GM21515 (cell line): Measurements from ENCODE around the gene NFYA.

ENCODE experiments used
- ATAC-seq: cut with Tn5 transposase; IDR thresholded peaks from one replicate; pipeline ENCODE4 v1.9.1; 2021; ENCODE audit not compliant: unreplicated experiment

NFYA gene

DNA sequence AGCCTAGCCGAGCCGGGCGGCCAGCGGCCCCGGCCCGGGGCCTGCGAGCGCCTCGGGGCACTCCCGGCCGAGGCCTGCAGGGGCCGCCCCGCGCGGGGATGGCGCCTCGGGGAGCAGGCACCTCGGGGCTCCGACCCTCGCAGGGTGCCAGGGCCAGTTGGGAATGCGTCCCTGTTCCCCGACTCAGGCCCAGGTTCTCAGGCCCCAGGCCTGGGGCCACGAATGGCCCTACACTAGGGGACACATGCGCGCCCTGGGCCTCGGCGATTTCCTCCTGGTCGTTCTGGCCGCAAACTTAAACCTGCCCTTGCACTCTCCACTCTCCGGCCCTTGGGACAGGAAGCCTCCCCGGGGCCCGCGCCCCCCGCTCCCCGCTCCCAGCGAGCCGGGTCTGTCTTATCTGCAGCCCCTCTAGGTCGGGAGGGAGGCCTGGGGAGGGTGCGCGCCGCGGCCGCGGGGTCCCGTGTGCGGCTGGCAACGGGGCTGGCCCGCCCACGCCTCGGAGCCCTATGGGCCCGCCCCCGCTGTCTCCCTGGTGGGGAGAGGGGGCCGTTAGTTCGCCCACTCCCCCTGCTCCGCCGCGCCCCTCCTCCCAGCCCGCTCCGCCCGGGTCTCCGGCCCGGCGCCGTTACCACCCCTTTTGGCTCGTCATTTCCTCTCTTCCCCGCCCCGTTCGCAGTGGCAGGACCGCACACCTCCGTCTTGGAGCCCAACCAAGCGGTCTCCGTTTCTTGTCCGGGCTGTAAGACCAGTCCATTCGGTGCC is 611 bp downstream of the NFYA start:
- peak; percentile 32 for ATAC-seq

GRCh38 chr6:41073968-41074691 is 1.4 kb downstream of the NFYA start:
- no peak for ATAC-seq

GRCh38 chr6:41074692-41075436 is 2.1 kb downstream of the NFYA start:
- no peak for ATAC-seq

- ATAC-seq = no peak
These were observed 3.2 kb downstream of the NFYA start for GRCh38 chr6:41075651-41076626.

DNA sequence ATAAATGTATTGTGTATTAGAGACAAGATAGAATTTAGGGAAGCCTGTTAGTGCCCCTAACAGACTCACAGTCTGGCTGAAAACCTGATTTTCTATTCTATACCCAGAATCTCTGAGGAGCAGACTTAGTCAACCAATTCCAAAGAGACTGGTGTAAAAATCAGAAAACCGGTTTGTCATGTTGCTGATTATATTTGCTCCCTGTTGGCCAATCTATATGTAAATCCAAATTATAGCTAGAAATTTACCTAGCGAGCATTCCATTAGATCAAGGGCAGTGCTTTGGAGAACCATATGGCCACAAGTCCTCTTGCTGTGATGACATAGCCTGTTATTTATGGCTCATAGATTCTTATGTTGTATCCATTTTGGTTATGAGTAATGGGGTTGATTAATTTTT is 4.8 kb downstream of the NFYA start:
- ATAC-seq = no peak

GRCh38 chr6:41078101-41078500 is 5.3 kb downstream of the NFYA start:
- ATAC-seq = no peak

- no peak for ATAC-seq
These were observed 6.3 kb downstream of the NFYA start for GRCh38 chr6:41079080-41079479.

DNA sequence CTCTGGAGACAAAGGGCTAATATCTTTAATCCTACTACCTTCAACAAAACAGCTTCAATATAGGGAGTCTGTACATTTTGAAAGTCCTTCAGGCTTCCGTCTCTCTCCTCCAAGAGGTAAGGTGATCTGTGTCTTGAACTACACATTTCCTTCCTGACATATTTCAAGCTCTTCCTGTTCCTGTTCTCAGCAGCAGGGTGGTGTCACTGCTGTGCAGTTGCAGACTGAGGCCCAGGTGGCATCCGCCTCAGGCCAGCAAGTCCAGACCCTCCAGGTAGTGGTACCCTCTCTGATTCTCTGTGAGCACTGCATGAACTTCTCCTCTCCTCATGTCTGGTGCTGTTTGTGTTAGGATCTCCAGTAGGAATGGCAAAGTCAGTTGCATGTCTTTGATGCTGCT is 7.8 kb downstream of the NFYA start:
- ATAC-seq = no peak

GRCh38 chr6:41083072-41083471 is 10.3 kb downstream of the NFYA start:
- no peak for ATAC-seq

DNA sequence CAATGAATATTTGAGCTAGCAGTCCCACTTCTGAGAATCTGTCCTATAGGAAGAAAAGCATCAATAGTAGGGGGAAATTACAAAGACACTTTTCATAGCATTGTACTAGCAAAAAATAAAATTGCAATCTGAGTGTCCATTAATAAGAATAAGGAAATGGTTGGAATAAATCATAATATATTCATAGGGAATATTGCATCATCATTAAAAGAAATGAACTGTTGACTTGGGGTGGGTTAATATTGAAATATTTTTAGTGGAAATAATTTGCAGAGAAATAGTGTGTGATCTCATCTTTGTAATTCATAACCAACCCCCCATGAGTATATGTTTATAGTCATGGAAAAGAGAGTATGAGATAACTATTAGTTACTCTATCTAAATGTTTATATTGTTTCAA is 12.4 kb downstream of the NFYA start:
- no peak for ATAC-seq

- ATAC-seq = no peak
These were observed 15.7 kb downstream of the NFYA start for GRCh38 chr6:41088451-41088850.

DNA sequence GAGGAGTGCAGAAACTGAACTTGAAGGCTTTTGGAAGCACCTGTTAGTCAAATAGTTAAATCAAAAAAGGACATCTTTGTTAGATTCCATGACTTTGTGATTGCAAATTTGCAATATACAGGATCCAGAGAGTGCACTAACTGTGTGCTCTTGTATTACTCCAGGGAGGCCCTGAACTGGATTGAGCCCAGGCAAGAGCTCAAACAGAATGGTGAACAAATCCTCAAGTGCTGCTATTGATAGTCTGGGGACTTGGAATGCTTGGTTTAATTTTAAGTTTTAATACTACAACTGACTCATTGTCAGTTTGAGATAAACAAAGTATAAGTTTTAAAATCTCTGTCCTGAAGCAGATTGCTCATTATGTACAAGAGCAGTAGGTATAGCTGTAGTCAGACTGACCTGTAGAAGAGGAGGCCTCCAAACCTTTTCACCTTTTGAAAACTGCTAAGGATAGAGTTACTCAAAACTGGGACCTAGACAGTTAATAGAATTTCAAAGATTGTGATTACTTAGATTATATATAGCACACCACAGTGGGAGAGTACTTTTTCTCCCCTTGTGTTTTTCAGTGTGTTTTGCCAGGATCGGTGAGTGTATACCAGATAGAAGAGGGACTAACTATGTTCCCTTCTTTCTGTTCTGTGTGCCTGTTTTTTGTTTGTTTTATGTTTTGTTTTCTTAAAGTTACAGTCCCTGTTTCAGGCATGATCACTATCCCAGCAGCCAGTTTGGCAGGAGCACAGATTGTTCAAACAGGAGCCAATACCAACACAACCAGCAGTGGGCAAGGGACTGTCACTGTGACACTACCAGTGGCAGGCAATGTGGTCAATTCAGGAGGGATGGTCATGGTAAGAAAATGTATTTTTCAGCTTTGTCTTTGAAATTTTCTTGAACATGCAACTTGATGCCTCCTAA is 18.3 kb downstream of the NFYA start:
- no peak for ATAC-seq

GRCh38 chr6:41092421-41093140 is 19.8 kb downstream of the NFYA start:
- ATAC-seq = no peak

GRCh38 chr6:41093729-41094128 is 21.0 kb downstream of the NFYA start:
- ATAC-seq = no peak

- no peak for ATAC-seq
These were observed 24.8 kb downstream of the NFYA start for GRCh38 chr6:41097467-41098090.

- ATAC-seq = no peak
These were observed 25.6 kb downstream of the NFYA start for GRCh38 chr6:41098366-41098765.

GRCh38 chr6:41100871-41101287 is 28.1 kb downstream of the NFYA start:
- no peak for ATAC-seq

- no peak for ATAC-seq
These were observed 31.1 kb downstream of the NFYA start for GRCh38 chr6:41103847-41104246.

DNA sequence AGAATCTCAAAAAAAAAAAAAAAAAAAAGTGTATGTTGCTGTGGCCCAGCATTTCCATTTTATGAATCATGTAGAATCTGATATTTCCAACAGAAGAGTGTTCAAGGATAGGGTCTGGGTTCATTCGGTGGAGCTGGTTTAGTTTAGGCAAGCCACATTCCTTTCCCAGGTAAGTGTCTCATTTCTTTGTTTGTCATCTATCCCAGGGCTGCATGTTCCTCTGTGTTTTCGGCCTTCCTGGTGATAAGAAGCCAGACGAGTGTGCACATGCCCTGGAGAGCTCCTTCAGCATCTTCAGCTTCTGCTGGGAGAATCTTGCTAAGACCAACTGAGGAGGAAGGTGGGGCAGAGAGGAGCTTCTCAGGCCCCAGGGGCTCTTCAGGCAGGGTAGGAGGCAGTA is 38.2 kb downstream of the NFYA start:
- ATAC-seq = no peak
